GM10847 (cell line): ENCODE results near the gene EML1.

ENCODE experiments used
- POLR2A ChIP-seq: IDR thresholded peaks from 2 replicates; pipeline ENCODE4 v1.6.1; 2011; ENCODE audit not compliant: insufficient read length; ENCODE audit errors: extremely low read depth

The EML1 gene

DNA sequence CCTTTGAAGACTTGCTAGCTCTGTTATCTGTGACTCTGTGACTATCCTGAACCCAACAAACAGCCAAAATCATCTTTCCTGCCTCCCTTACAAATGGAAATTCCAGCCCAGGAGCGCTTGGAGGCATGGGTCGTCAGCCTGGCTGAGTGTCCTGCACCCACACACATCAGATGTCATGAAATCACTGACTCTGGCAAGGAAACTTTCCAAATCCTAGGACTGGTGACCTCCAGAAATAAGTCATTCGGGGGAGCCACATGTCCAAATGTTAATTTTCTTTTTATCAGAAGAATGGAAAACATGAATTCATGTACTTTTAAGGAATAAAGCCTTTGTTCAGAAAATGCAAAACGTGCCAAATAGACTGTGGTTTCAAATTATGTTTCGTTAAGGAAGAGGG, 175.7 kb downstream of the EML1 start:
- no peak for TF ChIP-seq POLR2A

DNA sequence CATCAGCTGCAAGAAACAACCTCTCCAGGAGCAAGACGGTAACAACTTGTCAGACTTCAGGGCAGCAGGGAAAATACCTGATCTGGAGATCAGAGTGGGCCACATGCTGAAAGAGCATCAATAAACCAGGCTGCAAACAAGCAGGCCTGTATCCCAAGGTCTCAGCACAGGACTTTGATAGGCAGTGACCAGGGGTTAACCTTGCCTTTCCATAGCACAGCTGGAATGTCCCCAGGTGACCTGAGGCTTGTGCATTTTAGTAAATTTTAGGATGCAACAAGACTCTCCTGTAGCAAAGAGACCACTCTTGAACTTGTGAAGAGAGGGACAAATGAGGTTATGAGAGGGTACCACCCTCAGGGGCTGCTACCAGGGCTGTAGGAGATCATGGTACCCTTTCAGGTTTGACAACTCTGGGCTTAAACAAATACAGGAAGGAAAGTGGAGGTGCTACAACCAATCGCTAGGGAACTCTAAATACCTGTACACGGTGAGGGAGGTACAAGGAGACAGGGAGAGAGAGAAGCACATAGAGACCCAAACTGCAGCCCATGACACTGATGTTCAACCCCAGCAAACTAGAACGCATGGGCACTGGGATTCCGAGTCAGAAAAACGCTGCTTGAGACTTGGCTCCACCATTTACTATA, 176.6 kb downstream of the EML1 start:
- no peak for TF ChIP-seq POLR2A

DNA sequence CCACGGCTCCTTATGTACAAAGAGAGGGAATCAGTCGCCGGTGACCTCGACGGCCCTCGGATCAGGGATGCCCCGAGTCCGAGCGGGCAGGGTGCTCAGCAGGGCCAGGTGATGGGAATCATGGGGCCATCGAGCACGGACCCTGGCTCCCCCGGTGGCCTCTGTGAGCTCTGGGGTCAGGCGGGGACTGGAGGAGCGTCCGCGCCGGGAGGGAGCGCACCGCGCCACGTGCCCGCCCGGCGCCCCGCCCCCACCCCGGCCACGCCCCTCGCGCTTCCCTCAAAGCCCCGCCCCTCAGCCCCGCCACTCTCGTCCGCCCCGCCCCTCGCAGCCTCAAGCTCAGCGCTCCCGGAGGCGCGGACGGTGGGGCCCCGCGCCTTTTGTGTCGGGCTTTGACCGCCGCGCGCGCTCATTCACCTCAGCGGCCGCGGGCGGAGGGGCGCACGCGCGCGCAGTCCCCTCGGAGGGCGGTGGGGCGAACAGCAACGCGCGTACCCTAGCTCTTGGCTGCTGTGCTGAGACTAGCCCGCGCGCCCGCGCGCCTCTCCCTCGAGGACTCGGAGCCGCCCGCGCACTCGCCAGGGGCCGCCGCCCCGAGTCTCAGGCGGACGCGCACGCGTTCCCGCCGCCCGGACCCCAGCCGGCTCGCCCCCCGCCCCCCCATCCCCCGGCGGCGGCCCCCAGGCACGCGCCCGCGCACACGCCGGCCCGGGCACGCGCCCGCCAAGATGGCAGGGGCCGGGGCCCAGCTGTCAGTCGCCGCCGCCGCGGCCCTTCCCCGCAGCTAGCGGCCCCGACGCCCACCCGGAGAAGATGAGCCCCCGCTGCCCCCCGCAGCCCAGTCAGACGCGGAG, 178.1 kb downstream of the EML1 start:
- no peak for TF ChIP-seq POLR2A

DNA sequence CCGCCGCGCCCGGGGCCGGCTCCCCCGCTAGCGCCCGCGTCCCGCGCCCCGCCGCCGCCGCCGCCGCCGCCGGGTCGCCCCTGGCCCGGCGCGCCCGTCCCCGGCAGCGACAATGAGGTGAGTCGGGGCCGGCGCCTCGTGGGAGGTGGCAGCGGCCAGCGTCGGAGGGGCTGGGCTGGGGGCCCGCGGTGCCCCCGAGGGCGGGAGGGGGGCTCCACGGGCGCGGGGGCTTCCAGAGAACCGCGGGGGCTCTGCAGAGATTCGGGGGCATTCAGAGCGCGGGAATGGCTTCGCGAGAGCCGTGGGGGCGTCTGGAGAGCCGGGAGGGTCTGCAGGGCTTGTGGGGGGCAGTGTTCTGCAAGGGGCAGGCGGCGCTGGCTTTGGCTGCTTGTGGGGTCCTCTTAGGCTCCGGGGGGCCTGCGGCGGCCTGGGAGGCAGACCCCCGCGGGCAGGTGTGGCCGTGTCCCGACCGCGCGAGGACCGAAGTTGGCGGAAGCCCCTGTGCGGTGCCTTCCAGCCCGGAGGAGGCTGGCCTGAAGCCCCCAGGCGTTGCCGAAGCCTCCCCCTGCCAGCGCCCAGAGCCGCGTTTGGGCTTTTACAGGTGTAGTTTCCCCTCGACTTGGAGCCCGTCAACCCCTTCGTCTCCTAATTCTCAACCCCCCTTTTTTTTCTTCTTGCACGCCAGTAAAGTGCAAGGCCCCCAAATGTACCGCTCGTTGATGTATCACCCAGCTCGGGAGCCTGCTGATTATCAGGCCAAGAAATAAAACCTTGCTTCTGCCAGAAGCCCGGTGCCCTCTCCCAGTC, 178.9 kb downstream of the EML1 start:
- TF ChIP-seq POLR2A = no peak

DNA sequence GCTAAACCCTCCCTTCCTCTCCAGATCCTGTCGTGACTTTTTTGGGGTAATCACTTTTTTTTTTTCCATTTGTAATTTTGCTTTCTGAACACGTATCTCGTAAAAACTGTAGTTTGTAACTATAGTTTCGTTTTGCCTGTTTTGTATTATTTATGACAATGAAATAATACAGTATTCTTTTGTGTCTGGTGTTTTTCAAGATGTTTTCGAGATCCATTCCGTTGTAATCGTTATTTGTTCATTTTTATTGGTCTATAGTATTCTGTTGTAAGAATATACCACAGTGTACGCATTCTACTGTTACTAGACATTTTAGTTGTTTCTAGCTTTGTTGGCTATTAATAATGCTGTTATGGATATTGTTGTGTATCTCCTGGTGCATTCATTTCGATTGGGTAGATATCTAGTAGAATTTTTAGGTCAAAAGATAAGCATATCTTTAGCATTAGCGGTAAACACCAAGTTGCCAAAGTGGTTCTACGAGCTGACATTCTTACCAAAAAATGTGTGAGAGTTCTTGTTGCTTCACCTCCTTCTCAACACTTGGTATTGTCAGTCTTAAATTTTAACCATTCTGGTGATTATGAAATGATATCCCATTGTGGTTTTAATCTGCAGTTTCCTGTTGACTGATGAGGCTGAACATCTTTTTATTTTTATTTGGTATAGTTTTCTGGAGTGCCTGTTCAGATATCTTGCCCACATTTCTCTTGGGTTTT, 179.7 kb downstream of the EML1 start:
- no peak for TF ChIP-seq POLR2A

DNA sequence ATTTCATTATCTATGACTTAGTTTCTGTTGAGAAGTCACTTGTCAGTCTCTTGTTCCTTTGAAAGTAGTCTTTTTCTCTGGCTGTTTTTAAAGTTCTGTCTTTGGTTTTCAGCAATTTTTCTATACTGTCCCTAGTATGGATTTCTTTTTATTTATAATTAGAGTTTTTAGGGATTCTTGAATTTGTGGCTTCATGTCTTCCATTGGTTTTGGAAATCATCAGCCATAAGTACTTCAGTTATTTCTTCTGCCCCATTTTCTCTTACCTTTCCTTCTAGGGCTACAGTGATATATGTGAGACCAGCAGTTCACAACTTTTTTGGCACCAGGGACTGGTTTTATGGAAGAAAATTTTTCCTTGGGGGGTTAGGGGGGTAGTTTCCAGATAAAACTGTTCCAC, 182.0 kb downstream of the EML1 start:
- TF ChIP-seq POLR2A = no peak

DNA sequence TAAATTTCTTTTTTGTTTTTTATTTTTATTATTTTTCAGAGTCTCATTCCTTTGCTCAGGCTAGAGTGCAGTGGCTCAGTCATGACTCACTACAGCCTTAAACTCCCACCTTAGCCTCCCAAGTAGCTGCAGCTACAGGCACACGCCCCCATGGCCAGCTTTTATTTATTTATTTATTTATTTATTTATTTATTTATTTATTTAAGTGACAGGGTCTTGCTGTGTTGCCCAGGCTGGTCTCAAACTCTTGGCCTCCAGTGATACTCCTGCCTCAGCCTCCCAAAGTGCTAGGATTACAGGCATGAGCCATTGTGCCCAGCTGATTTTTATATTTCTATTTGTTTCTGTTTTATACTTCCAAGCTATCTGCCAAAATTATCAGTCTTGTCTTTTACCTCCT, 182.8 kb downstream of the EML1 start:
- no peak for TF ChIP-seq POLR2A

DNA sequence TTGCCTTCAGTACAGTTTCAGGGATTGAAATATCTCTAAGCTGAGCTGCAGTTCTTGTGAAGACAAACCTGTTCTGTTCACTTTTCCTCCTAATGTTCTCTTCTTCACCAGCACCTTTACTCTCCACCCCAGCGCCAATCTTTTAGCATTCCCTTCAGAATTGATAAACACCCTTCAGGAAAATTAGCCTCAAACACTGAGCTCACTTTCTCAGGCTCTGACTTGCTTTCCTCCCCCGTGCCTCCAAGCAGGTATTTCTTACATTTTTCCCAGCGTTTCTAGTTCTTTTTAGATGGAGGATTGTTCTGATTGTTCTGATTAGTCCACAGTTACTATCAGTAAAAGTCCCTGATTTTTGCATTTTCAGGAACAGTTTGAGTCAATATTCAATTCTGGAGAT, 183.5 kb downstream of the EML1 start:
- TF ChIP-seq POLR2A = no peak

DNA sequence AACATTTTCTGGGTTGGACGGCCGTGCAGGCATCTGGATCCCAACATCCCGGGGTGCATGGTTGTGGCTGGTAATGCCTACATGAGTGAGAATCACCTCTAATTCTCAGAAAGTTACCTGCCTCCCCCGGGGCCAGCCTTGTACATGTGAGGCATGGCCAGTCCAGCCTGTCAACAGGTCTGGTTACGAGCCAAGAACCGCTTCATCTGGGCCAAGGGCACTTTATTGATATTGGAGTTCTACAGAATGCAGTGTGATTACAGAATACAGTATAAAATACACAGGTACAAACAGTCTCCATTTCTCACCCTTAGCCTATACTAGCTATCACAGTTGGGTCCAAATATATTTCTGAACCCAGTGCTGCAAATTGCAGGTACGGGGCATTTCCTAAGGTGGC, 187.1 kb downstream of the EML1 start:
- TF ChIP-seq POLR2A = no peak

DNA sequence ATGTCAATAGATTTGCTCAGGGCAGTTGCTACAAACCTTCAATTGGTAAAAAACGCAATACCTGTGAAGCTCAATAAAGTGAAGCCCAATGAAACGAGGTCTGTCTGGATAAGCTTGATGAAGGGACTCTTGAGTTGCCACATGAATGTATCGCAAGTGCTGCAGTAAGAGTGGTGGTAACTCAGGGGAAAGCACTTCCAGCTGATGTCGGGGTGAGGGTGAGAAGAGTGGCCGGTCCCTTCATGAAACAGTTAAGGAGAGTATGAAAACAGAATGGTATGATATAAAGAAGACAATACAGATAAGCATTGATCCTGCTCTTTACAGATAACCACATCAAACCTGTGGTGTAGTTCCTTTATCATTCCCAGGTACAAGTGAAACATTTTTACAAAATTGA, 188.6 kb downstream of the EML1 start:
- TF ChIP-seq POLR2A = no peak

DNA sequence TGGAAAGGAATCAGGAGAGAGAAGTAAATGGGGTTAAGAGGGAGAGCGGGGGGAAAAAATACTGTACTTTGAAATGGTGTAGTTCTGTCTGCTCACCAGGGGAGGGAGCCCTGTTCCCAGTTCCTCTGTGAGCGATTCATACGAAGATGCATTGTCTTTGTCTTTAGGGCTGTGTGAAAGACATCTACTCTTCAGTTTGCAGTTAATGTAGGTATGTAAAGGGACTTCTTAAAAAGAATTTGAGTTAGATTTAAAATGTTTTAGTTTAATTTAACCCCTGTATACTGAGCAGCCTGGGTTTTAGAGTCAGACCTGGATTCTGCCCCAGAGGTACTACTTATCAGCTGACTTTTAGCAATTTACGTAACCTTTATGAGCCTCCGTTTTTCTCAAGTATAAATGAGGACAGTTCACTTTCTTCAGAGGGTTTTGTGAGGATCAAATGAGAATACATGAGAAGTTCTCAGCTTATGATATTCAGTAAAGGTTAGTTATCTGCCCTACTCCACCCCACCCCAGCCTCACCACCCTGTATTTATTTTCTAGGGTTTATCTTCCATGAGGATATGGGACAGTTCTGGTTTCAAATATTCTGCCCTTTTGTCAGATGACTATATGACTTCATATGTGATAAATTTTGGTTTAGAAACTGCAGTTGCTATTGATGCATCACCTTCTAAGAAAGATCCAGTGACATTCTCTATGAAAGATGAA, 189.5 kb downstream of the EML1 start:
- no peak for TF ChIP-seq POLR2A

DNA sequence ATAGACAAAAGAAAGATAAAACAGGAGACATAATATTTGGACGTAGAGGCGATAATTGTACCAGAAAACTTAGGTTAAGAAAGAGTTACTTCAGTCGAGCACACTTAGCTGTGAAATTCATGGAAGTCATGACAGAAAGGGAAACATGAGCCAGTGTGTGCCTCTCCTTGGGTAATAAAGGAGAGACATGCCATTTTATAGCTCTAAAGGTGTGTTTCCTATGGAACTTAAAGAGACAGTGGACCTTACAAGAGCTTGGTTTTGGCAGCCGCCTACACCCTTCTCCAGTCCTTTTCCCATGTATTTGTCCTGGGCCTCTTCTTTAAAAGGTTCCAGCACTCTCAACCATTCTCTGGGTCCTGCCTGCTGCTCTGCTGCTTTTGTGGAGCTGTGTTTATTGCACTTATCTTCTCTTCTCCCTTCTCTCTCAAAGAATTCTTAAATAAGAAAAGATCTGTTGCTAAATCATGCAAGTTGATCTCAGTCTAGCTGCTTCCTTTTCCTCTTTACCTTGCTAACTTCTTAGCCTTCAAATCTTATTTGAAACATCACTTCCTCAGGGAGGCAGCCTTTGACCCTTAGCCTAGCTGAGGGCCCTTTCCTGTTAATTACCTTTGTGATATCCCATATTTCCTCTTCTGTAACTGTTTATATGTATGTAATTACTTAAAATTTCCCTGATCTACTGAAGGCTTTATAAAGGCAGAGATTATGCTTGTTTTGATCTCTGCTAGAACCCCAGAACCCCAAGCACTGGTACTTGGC, 190.2 kb downstream of the EML1 start:
- no peak for TF ChIP-seq POLR2A

DNA sequence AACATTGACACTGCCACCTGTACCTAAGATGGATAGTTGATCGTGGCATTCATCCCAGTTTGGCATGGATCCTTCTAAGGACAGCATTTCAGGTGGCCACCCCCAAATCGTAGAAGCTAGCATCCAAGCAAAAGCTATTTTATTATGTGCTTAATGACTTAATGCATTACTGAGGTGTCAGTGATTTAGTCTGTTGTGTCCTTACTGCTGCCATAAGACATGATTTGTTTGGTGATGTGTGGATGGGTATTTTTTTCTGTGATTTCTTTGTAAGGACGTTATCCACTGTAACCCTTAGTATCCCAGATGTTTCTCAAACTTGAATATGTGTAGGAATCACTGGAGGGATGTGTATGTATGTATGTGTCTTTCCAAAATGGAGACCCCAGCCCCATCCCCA, 190.8 kb downstream of the EML1 start:
- no peak for TF ChIP-seq POLR2A

DNA sequence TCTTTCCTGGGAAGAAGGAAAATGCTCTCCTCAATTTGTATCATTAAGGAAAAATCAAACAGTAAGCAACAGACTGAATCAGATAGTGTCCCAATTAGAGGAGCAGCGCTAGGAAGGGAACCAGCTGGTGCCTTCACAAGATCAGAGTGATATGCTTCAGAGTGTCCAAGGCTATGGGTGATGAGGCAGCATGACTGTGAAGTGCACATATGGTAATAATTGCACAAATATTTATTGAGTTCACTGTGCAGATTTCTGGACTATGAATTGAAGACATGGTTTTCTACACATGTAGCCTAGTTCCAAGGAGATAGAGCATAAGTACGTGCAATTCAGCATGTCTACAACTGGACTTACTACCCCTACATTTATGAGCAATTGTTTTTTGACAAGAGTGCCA, 193.2 kb downstream of the EML1 start:
- TF ChIP-seq POLR2A = no peak
